ENCODE results near the gene SPATA2L. TPM values are rescaled to one million over a fixed set of nuclear protein-coding genes. Genes with fewer than 3 reads are reported as not detected.

Gene SPATA2L
- total and polyA plus RNA-seq, 2 of the 13 experiments (the other 11 are each of a cell fraction or from before 2014, with no cell fraction given) = 9.1 to 20.7 TPM

- TF ChIP-seq ZNF331 (CRISPR knock-in tag; IDR thresholded peaks at IDR 0.05) (peak; percentile 97; the same call in 1 of the 2 replicates), ZNF329 (CRISPR knock-in tag; IDR thresholded peaks at IDR 0.05; ENCODE audit: low read depth) (peak; percentile 93), MBNL3 (CRISPR knock-in tag; conservative IDR thresholded peaks at IDR 0.05) (no peak), NPAS2 (CRISPR knock-in tag; IDR thresholded peaks at IDR 0.05; ENCODE audit: borderline replicate concordance) (peak; percentile 94), ZNF496 (CRISPR knock-in tag; IDR thresholded peaks at IDR 0.05; ENCODE audit: insufficient replicate concordance) (no peak), SNAI1 (CRISPR knock-in tag; IDR thresholded peaks at IDR 0.05; ENCODE audit: borderline replicate concordance) (0 out of 2 replicates have a peak, but pooled peaks have one; percentile 90), ZC3H13 (CRISPR knock-in tag; IDR thresholded peaks at IDR 0.05) (peak; percentile 97; the same call in 1 of the 2 replicates), ZNF354B (CRISPR knock-in tag; IDR thresholded peaks at IDR 0.05) (peak; percentile 99), ZNF160 (CRISPR knock-in tag; IDR thresholded peaks at IDR 0.05) (peak; percentile 96; the same call in 1 of the 2 replicates), ZNF780A (CRISPR knock-in tag; IDR thresholded peaks at IDR 0.05) (peak; percentile 93; the same call in 1 of the 2 replicates), MLLT10 (CRISPR knock-in tag; IDR thresholded peaks at IDR 0.05) (no peak), ZNF101 (CRISPR knock-in tag; IDR thresholded peaks at IDR 0.05; ENCODE audit: borderline replicate concordance, low read depth) (peak; percentile 96; the same call in 1 of the 2 replicates), PHB2 (IDR thresholded peaks at IDR 0.05; ENCODE audit: partially characterized antibody) (no peak), ZNF296 (CRISPR knock-in tag; conservative IDR thresholded peaks at IDR 0.05) (no peak; the same call in 1 of the 2 replicates), ZNF563 (CRISPR knock-in tag; IDR thresholded peaks at IDR 0.05) (peak; percentile 94; the same call in 1 of the 2 replicates)
- TF ChIP-seq, protein P1, sequence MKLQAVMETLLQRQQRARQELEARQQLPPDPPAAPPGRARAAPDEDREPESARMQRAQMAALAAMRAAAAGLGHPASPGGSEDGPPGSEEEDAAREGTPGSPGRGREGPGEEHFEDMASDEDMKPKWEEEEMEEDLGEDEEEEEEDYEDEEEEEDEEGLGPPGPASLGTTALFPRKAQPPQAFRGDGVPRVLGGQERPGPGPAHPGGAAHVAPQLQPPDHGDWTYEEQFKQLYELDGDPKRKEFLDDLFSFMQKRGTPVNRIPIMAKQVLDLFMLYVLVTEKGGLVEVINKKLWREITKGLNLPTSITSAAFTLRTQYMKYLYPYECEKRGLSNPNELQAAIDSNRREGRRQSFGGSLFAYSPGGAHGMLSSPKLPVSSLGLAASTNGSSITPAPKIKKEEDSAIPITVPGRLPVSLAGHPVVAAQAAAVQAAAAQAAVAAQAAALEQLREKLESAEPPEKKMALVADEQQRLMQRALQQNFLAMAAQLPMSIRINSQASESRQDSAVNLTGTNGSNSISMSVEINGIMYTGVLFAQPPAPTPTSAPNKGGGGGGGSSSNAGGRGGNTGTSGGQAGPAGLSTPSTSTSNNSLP (IDR thresholded peaks at IDR 0.05; ENCODE audit: low read depth, low read length) = peak; percentile 85
- TF ChIP-seq, protein P2, sequence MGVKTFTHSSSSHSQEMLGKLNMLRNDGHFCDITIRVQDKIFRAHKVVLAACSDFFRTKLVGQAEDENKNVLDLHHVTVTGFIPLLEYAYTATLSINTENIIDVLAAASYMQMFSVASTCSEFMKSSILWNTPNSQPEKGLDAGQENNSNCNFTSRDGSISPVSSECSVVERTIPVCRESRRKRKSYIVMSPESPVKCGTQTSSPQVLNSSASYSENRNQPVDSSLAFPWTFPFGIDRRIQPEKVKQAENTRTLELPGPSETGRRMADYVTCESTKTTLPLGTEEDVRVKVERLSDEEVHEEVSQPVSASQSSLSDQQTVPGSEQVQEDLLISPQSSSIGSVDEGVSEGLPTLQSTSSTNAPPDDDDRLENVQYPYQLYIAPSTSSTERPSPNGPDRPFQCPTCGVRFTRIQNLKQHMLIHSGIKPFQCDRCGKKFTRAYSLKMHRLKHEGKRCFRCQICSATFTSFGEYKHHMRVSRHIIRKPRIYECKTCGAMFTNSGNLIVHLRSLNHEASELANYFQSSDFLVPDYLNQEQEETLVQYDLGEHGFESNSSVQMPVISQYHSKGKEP (CRISPR knock-in tag; IDR thresholded peaks at IDR 0.05) = no peak; the same call in 1 of the 2 replicates
- TF ChIP-seq, protein P3, sequence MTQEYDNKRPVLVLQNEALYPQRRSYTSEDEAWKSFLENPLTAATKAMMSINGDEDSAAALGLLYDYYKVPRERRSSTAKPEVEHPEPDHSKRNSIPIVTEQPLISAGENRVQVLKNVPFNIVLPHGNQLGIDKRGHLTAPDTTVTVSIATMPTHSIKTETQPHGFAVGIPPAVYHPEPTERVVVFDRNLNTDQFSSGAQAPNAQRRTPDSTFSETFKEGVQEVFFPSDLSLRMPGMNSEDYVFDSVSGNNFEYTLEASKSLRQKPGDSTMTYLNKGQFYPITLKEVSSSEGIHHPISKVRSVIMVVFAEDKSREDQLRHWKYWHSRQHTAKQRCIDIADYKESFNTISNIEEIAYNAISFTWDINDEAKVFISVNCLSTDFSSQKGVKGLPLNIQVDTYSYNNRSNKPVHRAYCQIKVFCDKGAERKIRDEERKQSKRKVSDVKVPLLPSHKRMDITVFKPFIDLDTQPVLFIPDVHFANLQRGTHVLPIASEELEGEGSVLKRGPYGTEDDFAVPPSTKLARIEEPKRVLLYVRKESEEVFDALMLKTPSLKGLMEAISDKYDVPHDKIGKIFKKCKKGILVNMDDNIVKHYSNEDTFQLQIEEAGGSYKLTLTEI (CRISPR knock-in tag; conservative IDR thresholded peaks at IDR 0.05) = no peak
- TF ChIP-seq, protein P4, sequence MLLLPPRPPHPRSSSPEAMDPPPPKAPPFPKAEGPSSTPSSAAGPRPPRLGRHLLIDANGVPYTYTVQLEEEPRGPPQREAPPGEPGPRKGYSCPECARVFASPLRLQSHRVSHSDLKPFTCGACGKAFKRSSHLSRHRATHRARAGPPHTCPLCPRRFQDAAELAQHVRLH (CRISPR knock-in tag; IDR thresholded peaks at IDR 0.05; ENCODE audit: borderline replicate concordance, low read depth) = peak; percentile 98
- TF ChIP-seq, protein P5, sequence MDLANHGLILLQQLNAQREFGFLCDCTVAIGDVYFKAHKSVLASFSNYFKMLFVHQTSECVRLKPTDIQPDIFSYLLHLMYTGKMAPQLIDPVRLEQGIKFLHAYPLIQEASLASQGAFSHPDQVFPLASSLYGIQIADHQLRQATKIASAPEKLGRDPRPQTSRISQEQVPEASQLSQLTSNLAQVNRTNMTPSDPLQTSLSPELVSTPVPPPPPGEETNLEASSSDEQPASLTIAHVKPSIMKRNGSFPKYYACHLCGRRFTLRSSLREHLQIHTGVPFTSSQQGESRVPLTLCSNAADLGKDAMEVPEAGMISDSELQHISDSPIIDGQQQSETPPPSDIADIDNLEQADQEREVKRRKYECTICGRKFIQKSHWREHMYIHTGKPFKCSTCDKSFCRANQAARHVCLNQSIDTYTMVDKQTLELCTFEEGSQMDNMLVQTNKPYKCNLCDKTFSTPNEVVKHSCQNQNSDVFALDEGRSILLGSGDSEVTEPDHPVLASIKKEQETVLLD (CRISPR knock-in tag; IDR thresholded peaks at IDR 0.05; ENCODE audit: low read depth) = peak; percentile 62
Measured at GRCh38 chr16:89687092-89687940, 14.2 kb downstream of the SPATA2L start (continued).
